22Rv1 (cell line): ENCODE data around the gene RXYLT1.

Experiments
- ZFX ChIP-seq: fragments of 450-650 bp; IDR thresholded peaks from 2 replicates; pipeline ENCODE4 v1.6.1; 2017; ENCODE audit warnings: antibody characterized with exemption, borderline replicate concordance
- TF ChIP-seq, protein P1 (sequence below): fragments of 450-650 bp; IDR thresholded peaks from 2 replicates; pipeline ENCODE4 v1.5.1; 2017; ENCODE audit warnings: mild to moderate bottlenecking

DNA sequence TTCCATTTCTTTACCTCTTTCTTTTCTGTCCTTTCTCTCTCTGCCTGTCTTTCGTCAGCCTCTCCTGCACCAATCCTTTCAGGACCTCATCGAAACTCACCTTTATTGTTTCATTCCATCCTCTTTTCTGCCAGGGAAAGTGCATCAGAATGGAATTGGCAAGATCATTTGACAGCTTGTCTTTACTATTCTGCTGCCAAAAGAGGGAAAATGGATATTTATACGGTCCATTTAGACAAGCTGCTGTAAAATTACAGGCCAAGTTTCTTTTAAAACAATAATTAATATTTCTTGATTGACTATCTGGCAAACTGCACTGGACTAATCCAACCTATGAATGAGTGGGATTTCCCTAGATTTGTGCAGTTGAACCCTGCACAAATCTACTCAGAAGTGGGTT lies 57.2 kb downstream of the RXYLT1 start:
- TF ChIP-seq, protein P1, sequence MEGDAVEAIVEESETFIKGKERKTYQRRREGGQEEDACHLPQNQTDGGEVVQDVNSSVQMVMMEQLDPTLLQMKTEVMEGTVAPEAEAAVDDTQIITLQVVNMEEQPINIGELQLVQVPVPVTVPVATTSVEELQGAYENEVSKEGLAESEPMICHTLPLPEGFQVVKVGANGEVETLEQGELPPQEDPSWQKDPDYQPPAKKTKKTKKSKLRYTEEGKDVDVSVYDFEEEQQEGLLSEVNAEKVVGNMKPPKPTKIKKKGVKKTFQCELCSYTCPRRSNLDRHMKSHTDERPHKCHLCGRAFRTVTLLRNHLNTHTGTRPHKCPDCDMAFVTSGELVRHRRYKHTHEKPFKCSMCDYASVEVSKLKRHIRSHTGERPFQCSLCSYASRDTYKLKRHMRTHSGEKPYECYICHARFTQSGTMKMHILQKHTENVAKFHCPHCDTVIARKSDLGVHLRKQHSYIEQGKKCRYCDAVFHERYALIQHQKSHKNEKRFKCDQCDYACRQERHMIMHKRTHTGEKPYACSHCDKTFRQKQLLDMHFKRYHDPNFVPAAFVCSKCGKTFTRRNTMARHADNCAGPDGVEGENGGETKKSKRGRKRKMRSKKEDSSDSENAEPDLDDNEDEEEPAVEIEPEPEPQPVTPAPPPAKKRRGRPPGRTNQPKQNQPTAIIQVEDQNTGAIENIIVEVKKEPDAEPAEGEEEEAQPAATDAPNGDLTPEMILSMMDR: no peak
- no peak for TF ChIP-seq ZFX
